ENCODE measurements around the gene ZNF467.

ZNF467 gene

DNA sequence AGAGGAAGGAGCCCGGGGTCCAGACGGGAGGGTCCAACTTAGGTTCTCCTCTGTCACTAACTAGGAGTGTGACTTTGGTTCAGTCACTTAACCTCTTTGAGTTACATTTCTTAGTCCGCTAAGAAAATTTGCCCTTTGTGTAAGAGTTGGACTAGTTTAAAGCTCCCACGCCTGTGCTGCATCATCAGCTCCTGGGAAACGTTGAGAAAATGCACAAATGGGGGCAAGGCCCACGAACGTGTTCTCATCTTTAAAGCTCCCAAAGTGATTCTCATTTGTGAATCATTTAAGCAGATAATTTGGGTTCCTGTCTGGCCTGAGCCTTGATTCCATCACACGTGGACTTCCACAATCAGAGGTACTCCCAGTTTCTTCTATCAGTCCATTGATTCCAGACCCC lies 6.3 kb downstream of the ZNF467 start:
- DNase-seq: no peak

DNA sequence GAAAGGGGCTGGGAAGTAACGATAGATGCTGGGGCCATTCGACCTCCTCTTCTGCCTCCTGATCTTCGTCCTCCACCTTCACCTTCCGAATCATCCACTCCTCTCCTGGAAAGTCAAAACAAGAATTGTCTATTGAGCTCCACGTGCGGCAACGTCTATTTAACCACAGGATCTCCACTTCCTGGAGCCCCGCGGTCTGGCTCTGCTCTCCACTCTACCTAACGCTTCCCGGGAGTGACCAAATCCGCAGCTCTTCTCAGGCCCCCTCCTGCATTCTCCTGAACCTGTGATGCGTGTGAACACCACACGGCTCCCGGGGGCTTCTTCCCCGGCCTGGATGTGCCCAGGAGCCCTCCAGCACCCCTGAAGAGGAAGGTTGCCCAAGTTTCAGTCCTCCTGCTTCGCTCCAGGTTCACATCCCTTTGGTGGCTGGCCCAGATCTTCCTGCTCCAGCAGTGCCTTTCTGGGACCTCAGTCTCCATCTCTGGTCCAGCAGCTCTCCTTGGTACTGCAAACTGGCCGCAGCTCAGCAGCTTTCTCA lies 7.2 kb downstream of the ZNF467 start:
- DNase-seq: no peak

- DNase-seq: no peak
These were observed 7.8 kb downstream of the ZNF467 start for GRCh38 chr7:149765399-149766121.

DNA sequence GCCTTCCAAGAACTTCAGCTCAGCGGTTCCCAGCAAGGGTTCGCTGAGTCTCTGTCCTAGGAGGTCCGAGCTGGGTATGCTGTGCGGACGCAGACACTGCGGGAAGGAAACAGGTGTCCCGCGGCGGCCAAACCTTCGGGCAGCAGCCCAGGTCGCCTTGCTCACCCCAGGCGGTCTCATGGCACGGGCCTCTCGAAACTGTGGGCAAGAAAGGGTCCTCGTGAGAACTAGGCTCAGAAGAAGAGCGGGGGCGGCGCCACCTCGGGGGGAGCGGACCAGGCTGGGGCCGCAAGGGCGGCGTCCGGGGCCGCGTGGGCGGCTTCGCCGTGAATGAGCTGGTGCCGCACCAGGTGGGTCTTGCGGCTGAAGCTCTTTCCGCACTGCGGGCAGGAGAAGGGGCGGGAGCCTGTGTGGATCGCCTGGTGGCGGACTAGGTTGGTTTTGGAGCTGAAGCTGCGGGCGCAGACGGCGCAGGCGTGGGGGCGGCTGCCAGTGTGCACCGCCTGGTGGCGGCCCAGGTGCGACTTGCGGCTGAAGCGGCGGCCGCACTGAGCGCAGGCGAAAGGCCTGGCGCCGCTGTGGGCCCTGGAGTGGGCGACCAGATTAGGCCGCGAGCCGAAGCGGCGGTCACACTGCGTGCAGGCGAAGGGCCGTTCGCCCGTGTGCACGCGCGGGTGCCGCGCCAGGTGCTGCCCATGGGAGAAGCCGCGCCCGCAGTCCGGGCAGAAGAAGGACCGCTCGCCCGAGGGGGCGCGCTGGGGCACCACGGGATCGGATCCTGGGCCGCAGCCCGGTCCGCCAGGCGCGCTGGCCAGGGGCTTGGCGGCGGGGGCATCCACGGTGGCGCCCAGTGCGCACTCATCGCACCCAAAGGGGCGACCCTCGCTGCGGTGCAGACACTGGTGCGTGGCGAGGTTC lies 8.6 kb downstream of the ZNF467 start:
- no peak for DNase-seq

DNA sequence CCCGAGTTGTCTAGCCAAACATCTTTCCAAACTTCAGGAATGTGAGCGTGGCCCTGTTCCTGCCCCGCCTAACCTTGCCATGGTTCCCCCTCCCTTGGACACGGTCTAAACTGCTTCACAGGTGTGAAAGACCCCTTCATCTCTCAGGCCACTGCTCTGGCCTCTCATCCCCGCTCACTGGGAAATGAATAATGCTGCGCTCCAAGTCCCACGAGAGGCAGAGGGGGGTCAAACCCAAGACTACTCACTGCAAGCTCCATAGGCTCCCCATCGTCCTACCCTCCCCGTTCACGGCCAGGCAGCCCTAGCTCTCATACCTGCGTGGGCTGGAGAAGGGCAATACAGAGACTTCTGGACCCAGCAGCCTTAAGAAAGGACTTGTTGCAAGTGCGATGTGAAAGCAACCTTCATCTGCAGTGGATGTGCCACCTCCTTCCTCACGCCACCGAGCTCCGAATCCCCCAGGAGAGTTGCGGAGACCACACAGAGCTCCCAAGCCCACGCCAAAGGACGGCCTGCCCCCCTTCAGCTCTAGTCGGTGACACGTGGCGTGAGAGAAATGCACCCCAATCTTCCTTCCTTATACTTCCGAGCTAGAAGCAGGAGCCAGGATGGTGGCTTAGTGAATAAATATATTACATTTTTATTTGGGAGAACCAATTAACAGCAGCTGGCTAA lies 9.7 kb downstream of the ZNF467 start:
- DNase-seq: no peak

- no peak for DNase-seq
These were observed 10.8 kb downstream of the ZNF467 start for GRCh38 chr7:149762610-149763009.

GRCh38 chr7:149762089-149762488 lies 11.3 kb downstream of the ZNF467 start:
- DNase-seq: no peak

DNA sequence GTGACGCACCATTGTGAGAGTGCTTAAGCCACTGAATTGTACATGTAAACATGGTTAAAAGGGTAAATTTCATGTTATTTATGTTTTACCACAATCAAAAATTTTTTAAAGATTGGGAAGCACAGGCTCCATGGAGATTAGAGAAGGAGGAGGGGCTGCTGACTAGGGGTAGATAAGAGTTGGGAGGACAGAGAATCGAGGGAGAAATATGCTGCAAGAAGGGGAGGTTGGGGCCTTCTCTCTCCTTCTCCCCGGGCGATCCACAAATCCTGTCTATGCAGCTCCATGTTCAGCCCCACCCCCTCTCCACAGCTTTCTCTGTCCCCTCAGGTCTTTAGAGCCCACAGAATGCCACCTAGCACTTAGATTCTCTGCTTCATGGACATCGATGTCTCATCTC lies 12.1 kb downstream of the ZNF467 start:
- no peak for DNase-seq

DNA sequence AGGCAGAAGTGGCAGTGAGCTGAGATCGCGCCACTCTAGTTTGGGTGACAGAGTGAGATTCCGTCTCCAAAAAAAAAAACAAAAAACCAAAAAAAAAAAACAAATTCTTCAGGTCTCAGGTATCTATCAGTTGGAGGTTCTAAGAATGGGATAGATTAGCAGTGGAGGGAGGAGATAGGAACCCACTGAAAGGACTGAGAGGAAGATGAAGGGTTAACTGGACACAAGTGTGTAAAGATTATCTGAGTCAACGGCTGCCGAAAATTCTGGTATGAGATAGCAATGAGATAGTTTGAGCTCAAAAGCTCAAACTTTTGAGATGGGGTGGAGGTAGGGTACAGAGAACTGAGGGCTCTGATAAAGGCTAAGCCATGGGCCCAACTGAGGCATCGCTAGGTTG lies 12.8 kb downstream of the ZNF467 start:
- no peak for DNase-seq

GRCh38 chr7:149759093-149759860 lies 14.1 kb downstream of the ZNF467 start:
- DNase-seq: no peak

- no peak for DNase-seq
These were observed 19.8 kb downstream of the ZNF467 start for GRCh38 chr7:149753375-149754233.

- DNase-seq: no peak
These were observed 20.7 kb downstream of the ZNF467 start for GRCh38 chr7:149752646-149753045.

DNA sequence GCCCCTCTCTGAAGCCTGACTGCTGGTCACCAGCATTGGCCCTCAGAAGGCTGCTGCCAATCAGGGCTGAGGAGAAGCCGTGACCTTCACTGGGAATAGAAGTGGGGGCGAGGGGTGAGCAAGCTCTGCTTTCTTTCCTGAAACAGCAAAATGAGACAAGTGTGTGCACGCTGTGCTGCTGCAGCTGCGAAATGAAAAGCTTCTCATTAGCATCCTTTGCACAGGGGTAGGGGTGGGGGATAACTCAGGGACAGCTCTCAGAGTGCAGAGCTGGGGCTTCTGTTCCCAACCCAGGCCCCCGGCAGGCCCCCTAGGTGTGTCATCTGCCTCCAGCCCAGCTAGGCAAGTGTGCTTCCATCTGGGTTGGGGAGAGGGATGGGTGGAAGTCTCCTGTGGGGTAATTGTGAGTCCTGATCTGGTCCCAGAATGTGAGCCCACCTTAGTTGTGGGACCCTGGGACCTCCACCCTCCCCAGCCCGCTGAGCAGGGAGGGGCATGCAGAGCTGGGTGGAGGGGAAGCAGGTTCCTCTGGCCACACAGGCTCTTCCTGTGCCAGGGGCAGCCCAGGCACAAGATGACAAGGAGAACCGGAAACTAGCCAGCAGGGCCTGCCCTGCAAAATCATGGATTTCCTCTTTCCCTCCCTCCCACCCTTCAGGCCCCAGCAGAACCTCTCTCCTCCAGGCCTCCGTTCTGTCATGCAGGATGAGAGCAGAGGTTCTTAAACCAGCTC lies 22.2 kb downstream of the ZNF467 start:
- no peak for DNase-seq

- DNase-seq: no peak
These were observed 23.1 kb downstream of the ZNF467 start for GRCh38 chr7:149750122-149750845.

DNA sequence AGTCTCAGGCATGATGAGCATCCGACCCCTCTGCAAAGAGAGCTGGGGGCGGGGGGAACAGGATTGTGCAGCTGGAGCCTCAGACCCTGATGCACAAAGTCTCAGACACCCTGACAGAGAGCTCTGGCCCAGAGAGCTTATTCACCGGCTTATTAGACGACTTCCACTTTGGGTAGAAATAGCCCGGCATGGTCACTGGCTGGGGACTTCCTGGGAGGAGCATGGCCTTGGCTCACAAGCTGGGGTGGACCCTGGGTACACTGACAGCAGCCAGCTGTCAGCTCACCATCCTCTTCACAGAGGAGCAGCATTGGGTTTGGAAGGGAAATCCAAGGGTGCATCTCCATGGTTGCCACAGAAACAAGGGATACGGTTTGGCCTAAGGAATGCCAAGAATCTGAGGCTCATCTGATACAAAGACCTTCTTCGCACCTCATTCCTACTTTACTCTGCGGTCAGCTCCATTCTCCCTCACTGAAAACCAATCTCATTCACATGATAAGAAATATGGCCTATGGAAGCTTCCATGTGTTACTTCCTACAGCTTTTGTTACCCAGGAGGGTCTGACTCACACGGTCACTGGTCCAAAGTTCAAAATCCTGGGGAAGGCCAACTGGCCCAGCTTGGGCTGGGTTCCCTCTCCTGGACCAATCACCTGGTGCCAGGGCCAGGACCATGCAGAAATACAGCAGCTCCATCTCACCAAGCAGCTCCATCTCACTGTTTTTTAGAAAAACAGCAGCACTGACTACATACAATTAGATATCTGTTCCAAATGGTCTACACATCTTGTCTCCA lies 25.1 kb downstream of the ZNF467 start:
- no peak for DNase-seq

DNA sequence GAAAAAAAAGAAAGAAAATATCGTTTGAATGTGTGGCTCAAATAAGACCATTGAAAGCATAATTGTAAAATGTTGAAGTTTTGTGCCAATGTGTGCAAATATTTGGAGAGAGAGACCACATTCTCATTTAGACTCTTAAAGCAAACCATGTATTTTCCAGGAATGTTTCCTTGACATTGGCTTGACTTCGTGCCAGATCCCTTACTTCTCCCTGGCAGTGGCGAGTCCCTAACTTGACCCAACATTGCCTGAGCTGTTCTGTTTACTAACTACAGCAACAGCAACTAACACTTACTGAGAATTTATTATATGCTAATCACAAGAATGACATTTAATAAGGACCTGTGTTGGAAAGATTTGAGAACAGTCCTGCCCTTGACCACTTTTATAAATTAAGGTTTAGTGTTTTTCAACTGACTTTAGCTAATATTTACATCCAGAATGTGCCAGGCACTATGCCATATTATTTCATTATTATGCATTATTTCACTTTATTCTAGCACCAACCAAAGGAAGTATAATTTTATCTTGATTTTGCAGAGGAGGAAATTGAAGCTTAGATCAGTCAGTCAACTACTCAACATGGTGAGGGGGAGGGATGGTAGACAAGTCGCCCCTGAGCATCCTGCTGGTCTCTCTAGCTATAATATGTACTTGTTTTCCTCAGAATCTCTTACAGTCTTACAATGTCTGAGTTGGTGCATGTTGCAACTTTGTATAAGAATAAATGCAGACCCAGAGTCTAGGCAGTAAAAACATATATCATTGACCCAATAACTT lies 29.7 kb downstream of the ZNF467 start:
- no peak for DNase-seq

GRCh38 chr7:149742075-149742701 lies 31.2 kb downstream of the ZNF467 start:
- peak; percentile 66 for DNase-seq

DNA sequence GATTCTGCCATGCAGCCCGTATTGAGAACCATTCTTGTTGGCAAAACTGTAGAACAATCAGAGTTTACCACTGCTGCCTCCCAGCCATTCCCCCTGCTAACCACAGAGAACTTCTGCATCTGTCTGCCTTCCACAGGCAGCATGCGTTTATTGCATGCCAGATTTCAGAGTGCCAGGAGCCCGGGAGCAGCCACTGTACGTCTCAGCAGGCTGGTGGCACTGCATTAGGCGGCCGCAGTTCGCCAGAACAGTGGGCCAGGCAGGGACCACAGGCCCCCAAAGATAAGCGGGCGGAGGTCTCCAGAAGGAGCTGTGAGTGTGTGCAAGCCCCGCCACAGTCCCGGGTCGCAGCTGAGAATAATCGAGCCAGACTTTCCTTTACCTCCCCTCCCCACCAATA lies 31.8 kb downstream of the ZNF467 start:
- no peak for DNase-seq
